ENCODE data around the gene TIRAP.

The TIRAP gene

GRCh38 chr11:126317756-126318573 is 35.1 kb downstream of the TIRAP start:
- in situ Hi-C loops (cut with MboI; ENCODE audit: low pct_unique_long_range_greater_than_20kb, low sequenced_read_pairs) = no loop called here
- peak; percentile 73 for DNase-seq

DNA sequence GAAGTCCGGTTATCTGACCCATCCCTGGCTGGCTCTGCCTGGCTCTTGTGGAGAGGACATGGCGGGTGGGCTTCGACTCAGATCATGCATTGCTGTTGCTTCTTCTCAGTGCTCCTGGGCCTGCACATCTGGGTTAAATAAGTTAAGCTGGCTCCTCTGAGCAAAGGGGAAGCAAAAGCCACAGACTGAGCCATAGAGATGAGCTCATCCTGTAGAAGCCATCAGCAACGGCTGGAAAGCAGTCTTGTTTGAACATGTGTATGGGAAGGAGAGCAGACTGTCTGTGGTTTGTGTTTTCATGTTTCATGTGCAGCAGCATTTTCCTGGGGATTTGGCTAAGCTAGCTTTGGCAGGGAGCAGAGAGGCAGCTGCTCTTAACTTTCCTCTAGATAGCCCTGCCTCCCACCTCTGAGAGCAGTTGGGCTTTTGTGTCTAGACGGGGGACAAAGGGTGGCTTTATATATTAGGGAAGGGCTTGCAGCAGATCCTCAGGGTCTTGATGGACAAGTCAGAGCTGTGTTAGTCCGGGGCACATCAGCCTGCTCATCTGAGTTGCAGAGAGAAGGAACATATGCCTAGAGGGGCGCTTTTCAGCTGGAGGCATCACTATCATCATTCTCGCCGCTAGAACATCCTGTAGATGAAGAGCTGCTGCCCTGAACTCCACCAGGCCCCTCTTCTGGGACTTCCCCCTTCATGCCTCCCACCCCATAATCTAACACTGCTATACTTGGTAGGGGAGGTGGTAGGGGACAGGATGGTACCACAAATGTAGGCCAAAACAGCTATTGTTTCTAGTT is 35.9 kb downstream of the TIRAP start:
- in situ Hi-C loops (cut with MboI; ENCODE audit: low pct_unique_long_range_greater_than_20kb, low sequenced_read_pairs) = no loop called here
- DNase-seq = peak; percentile 97

DNA sequence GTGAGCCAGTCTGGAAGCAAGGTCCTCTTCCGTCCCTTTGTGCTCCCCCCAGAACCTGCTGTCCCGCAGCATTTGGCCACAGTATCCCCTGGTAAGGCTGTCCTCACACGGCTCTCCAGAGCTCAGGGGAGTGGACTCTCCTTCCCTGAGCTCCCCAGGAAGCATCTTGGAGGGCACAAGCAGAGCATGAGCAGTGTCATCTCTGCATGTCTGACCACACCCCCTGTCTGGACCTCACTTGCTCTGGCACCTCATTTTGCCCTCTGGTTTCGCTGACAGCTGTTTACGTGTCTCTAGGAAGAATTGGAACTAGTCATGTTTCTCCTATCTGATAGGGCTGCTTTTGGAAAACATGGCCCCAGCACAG is 36.5 kb downstream of the TIRAP start:
- in situ Hi-C loops (cut with MboI; ENCODE audit: low pct_unique_long_range_greater_than_20kb, low sequenced_read_pairs) = no loop called here

DNA sequence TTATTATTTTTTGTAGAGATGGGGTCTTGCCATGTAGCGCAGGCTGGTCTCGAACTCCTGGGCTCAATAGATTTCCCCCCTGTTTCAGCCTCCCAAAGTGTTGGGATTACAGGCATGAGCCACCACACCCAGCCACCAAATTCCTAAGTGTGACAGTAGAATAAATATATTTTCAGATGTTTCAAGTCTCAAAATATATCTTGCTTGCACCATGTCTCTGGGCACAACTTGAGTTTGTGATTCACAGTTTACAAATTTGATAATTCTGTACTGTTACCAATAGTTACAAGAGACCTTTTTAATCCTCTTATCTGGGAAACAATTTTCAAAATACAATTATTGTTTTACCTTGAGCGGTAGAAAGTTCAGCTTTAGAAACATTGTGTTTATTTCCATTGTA is 40.1 kb downstream of the TIRAP start:
- in situ Hi-C loops (cut with MboI; ENCODE audit: low pct_unique_long_range_greater_than_20kb, low sequenced_read_pairs) = no loop called here
- DNase-seq = no peak

More for the DNA sequence above, 36.5 kb downstream of the TIRAP start:
- DNase-seq = no peak

GRCh38 chr11:126327281-126328000 is 44.5 kb downstream of the TIRAP start:
- in situ Hi-C loops (cut with MboI; ENCODE audit: low pct_unique_long_range_greater_than_20kb, low sequenced_read_pairs) = no loop called here
- DNase-seq = no peak

GRCh38 chr11:126328001-126328390 is 45.1 kb downstream of the TIRAP start:
- no peak for DNase-seq
- in situ Hi-C loops (cut with MboI; ENCODE audit: low pct_unique_long_range_greater_than_20kb, low sequenced_read_pairs) = no loop called here

DNA sequence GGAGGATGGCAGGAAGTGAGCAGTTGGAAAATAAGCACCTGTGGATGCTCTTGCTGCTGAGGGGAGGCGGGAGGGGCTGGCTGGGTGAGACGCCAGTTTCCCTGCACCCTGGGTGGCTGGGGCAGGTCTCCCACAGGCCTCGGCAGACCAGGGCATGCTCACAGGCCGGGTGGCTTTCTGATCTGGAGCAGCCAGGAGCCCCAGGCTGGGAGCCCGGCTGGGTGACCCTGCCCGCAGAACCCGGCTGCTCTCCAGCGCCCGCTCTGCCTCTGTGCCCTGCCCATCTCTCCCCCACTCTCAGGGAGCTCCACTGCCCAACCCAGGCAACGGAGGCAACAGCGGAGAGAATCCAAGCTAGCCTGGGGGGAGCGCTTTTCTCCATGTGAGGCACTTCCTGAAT is 45.6 kb downstream of the TIRAP start:
- in situ Hi-C loops (cut with MboI; ENCODE audit: low pct_unique_long_range_greater_than_20kb, low sequenced_read_pairs) = no loop called here
- DNase-seq = no peak

DNA sequence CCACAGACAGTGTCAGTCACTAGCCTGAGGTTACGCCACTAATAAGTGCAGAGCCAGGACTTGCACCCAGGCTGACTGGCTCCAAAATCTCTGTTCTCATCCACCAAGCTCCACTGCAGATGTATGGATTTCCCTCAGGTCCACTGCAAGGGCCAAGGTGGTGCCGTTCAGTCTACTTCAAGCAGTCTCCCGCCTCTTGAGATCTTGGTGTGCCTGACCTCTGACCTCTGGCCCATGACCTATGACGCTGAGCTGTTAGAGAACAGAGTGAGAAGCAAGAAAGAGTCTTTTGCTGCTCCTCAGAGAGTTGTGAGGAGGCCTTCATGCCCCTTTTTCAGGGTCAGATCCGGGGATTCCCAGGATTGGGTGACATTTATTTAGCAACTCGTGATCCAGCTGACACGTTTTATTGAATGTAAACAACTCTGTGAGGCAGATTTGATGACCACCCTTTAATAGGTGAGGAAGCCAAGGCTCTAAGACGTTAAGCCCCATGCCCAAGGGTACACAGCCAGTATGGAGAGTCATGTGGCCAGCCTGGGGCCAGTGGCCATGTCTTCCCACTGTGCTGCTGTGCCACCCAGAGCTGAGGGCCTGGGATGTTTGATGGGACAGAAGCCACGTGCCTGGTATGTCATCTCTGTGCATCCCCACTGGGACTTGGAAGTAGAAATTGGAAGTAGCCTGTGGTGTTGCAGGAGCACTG is 46.2 kb downstream of the TIRAP start:
- in situ Hi-C loops (cut with MboI; ENCODE audit: low pct_unique_long_range_greater_than_20kb, low sequenced_read_pairs) = no loop called here
- DNase-seq = no peak

DNA sequence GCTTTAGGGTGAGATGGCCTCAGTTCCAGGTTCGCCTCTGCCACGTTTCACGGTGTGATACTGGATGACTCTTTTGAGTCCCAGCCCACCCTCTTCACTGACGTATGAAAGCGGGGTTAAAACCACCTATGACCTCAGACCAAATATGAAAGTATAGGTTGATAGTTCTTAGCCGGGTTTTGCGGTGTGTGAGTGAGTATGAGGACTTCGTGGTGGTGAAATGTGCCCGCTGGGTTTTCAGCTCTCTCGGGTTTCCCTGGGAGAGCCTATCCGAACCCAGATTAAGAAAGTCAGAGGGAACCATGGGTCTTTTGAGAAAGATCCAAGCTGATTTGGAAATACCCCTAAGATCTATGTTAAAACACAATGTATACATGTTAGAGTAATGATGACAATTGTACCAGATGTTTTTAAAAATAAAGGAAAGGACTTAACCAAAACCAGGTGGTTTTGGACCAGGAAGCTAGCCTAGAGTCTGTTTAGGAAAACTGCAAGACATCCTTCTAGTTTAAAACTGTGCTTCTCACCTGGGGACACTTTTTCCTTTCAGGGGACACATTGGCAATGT is 46.8 kb downstream of the TIRAP start:
- in situ Hi-C loops (cut with MboI; ENCODE audit: low pct_unique_long_range_greater_than_20kb, low sequenced_read_pairs) = no loop called here

DNA sequence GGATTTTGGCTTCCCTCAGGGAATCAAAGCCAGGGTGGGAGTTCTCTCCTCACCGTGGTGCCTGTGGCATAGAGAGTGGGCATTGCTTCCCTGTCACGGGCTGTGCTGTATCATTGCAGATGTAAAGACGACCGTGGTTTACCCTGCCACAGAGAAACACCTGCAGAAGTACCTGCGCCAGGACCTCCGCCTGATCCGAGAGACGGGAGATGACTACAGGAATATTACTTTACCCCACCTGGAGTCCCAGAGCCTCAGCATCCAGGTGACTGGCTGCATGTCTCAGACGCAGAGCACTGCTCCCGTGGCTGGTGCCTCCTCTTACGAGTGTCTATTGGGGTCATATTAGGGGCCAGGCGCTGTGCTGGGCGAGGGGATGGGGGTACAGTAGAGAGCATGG is 48.4 kb downstream of the TIRAP start:
- DNase-seq = no peak
- in situ Hi-C loops (cut with MboI; ENCODE audit: low pct_unique_long_range_greater_than_20kb, low sequenced_read_pairs) = no loop called here

More for the DNA sequence above, 46.8 kb downstream of the TIRAP start:
- DNase-seq = no peak

GRCh38 chr11:126332221-126332711 is 49.4 kb downstream of the TIRAP start:
- DNase-seq = no peak
- in situ Hi-C loops (cut with MboI; ENCODE audit: low pct_unique_long_range_greater_than_20kb, low sequenced_read_pairs) = no loop called here

GRCh38 chr11:126333142-126333541 is 50.2 kb downstream of the TIRAP start:
- DNase-seq = no peak
- in situ Hi-C loops (cut with MboI; ENCODE audit: low pct_unique_long_range_greater_than_20kb, low sequenced_read_pairs) = no loop called here

GRCh38 chr11:126334659-126335462 is 52.0 kb downstream of the TIRAP start:
- no peak for DNase-seq
- in situ Hi-C loops (cut with MboI; ENCODE audit: low pct_unique_long_range_greater_than_20kb, low sequenced_read_pairs) = no loop called here

DNA sequence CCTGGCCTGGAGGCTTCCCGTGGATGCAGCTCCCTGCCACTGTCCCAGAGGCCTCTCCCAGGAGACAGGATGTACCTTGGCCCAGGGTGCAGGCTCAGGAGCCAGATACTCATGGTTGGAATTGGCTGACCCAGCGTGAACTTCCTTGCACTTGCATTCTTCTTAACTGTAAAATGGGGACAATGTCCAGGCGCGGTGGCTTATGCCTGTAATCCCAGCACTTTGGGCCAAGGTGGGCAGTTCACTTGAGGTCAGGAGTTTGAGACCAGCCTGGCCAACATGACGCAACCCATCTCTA is 52.5 kb downstream of the TIRAP start:
- DNase-seq = no peak

DNA sequence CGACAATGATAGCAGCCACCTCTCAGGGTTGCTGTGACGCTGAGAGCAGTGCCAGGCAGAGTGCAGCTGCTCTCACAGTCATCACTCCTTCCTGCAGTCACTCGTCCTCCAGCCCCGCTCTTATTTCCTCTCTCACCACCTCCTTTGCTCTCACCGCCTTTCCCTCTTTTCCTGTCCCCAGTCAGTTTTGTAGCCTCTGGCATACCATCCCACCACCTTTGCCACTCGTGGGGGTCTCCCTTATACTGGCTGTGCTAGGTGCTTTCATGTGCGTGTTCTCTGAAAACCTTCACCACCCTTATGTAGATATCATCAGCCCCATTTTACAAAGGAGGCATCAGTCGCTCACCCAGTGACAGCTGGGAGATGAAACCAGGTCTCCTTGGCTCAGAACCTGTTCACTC is 53.2 kb downstream of the TIRAP start:
- in situ Hi-C loops (cut with MboI; ENCODE audit: low pct_unique_long_range_greater_than_20kb, low sequenced_read_pairs) = no loop called here
- DNase-seq = no peak

More for the DNA sequence above, 52.5 kb downstream of the TIRAP start:
- in situ Hi-C loops (cut with MboI; ENCODE audit: low pct_unique_long_range_greater_than_20kb, low sequenced_read_pairs) = no loop called here

- in situ Hi-C loops (cut with MboI; ENCODE audit: low pct_unique_long_range_greater_than_20kb, low sequenced_read_pairs) = no loop called here
- peak; percentile 56 for DNase-seq
These were observed 53.8 kb downstream of the TIRAP start for GRCh38 chr11:126336671-126337101.

GRCh38 chr11:126337126-126337473 is 54.2 kb downstream of the TIRAP start:
- DNase-seq = no peak
- in situ Hi-C loops (cut with MboI; ENCODE audit: low pct_unique_long_range_greater_than_20kb, low sequenced_read_pairs) = no loop called here

DNA sequence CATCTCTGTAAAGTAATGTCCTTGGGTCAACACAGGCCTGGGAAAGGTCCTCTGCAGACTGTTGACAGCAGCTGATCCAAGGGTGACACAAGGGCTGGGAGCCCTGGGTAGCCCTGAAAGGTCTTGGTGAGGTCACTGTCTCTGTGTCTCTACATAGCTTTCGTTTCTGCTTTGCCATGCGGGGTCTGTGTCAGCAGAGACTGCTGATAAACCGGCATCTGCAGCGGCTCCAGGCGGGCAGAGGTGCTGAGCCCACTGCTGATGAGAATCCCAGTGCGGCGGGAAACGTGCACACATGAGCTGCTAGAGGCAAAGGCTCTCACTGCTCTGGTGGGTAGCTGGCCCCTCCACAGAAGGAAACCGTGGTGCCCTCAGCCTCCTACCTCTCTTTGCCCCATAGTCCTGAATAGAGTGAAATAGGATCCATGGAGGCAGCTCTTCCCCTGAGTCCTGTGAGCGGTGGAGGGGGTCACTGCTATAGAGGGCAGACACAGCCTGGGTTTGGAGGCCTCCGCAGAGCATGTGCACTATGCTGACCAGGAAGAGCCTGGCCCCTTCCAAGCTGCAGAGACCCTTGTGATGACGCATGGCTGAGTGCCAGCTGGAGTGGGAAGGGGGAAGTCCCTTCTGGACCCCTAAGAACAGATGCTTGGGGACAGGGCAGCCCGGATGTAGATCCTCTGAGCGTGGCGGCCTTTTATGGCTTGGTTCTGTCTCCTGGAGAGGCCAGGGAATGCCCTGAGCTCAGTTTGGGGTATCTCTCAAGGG is 54.8 kb downstream of the TIRAP start:
- no peak for DNase-seq
- in situ Hi-C loops (cut with MboI; ENCODE audit: low pct_unique_long_range_greater_than_20kb, low sequenced_read_pairs) = no loop called here
